ENCODE measurements around the gene MDGA2. TPM values are rescaled to one million over a fixed set of nuclear protein-coding genes. Genes with fewer than 3 reads are reported as not detected.

Gene MDGA2
- total RNA-seq, 1 experiment from 2014 or later, result not detected

GRCh38 chr14:47223656-47224055, 451.7 kb downstream of the MDGA2 start:
- Histone ChIP-seq H3K4me3 (no peak overlapping the region), H3K9me3 (ENCODE audit: insufficient read depth, low read depth) (no peaks in the 10 kb centered on the region), H3K79me2 (ENCODE audit: low read depth) (no peaks in the 10 kb centered on the region), H4K20me1 (ENCODE audit: insufficient read depth) (no peaks in the 10 kb centered on the region), H3K36me3 (ENCODE audit: low read depth) (no peaks in the 10 kb centered on the region), H2AFZ (no peak overlapping the region), H3K9me2 (ENCODE audit: insufficient read depth) (no peaks in the 10 kb centered on the region), H3F3A (ENCODE audit: insufficient read depth, low read depth) (no peaks in the 10 kb centered on the region), H3K4me1 (replicated peaks; ENCODE audit: insufficient read depth) (no peaks in the 10 kb centered on the region), H3K4me2 (no peak overlapping the region), H3K27me3 (ENCODE audit: insufficient read depth, low read depth) (no peaks in the 10 kb centered on the region), H3K27ac (no peak overlapping the region)
- TF ChIP-seq EZH2 (IDR thresholded peaks at IDR 0.05; ENCODE audit: low read depth) (no peak), CTCF (conservative IDR thresholded peaks at IDR 0.05) (no peak)
- CTCF ChIA-PET, result no interaction called here
- intact Hi-C loops (cut with micrococcal nuclease; ENCODE audit: unreplicated experiment), result no loop called here
- DNase-seq, result no peak
- POLR2A ChIA-PET (ENCODE audit: unreplicated experiment), result no interaction called here
- BruUV-seq (replicated peaks), result no TSS peak

- Histone ChIP-seq H4K20me1 (ENCODE audit: insufficient read depth) (no peaks in the 10 kb centered on the region), H3K4me2 (no peak overlapping the region), H3K4me1 (replicated peaks; ENCODE audit: insufficient read depth) (no peaks in the 10 kb centered on the region), H3K36me3 (ENCODE audit: low read depth) (no peaks in the 10 kb centered on the region), H3K4me3 (no peak overlapping the region), H2AFZ (no peak overlapping the region), H3K9me3 (ENCODE audit: insufficient read depth, low read depth) (no peaks in the 10 kb centered on the region), H3K79me2 (ENCODE audit: low read depth) (no peaks in the 10 kb centered on the region), H3F3A (ENCODE audit: insufficient read depth, low read depth) (no peaks in the 10 kb centered on the region), H3K27ac (no peak overlapping the region), H3K27me3 (ENCODE audit: insufficient read depth, low read depth) (no peaks in the 10 kb centered on the region), H3K9me2 (ENCODE audit: insufficient read depth) (no peaks in the 10 kb centered on the region)
- TF ChIP-seq EZH2 (IDR thresholded peaks at IDR 0.05; ENCODE audit: low read depth) (no peak), CTCF (conservative IDR thresholded peaks at IDR 0.05) (no peak)
- no TSS peak for BruUV-seq (replicated peaks)
- ChIA-PET POLR2A (ENCODE audit: unreplicated experiment) (no interaction called here), CTCF (no interaction called here)
- DNase-seq, result no peak
- intact Hi-C loops (cut with micrococcal nuclease; ENCODE audit: unreplicated experiment), result no loop called here
Observed at GRCh38 chr14:47220096-47220495, 455.3 kb downstream of the MDGA2 start.

- Histone ChIP-seq H3K36me3 (ENCODE audit: low read depth) (no peaks in the 10 kb centered on the region), H3K4me1 (replicated peaks; ENCODE audit: insufficient read depth) (no peaks in the 10 kb centered on the region), H3K27me3 (ENCODE audit: insufficient read depth, low read depth) (no peaks in the 10 kb centered on the region), H4K20me1 (ENCODE audit: insufficient read depth) (no peaks in the 10 kb centered on the region), H3K4me3 (no peak overlapping the region), H3F3A (ENCODE audit: insufficient read depth, low read depth) (no peaks in the 10 kb centered on the region), H3K4me2 (no peak overlapping the region), H3K9me3 (ENCODE audit: insufficient read depth, low read depth) (no peaks in the 10 kb centered on the region; the same call in 1 of the 2 replicates), H3K27ac (no peak overlapping the region), H3K79me2 (ENCODE audit: low read depth) (no peaks in the 10 kb centered on the region), H3K9me2 (ENCODE audit: insufficient read depth) (no peaks in the 10 kb centered on the region), H2AFZ (no peak overlapping the region)
- CTCF ChIA-PET, result no interaction called here
- intact Hi-C loops (cut with micrococcal nuclease; ENCODE audit: unreplicated experiment), result no loop called here
- TF ChIP-seq CTCF (conservative IDR thresholded peaks at IDR 0.05) (no peak), EZH2 (IDR thresholded peaks at IDR 0.05; ENCODE audit: low read depth) (no peak)
- POLR2A ChIA-PET (ENCODE audit: unreplicated experiment), result no interaction called here
- BruUV-seq (replicated peaks), result no TSS peak
- DNase-seq, result no peak
Observed at GRCh38 chr14:47211263-47211662, 464.1 kb downstream of the MDGA2 start.
